Superior temporal gyrus (tissue), 1 donor: ENCODE results near the gene LINGO4.
A peak's percentile ranks its signal among the peaks of the same experiment; 100 is the strongest.

Experiments
- DNase-seq: peaks from one replicate; pipeline ENCODE4 v3.0.0-alpha.2; 2016; ENCODE audit errors: extremely low spot score

Gene LINGO4

DNA sequence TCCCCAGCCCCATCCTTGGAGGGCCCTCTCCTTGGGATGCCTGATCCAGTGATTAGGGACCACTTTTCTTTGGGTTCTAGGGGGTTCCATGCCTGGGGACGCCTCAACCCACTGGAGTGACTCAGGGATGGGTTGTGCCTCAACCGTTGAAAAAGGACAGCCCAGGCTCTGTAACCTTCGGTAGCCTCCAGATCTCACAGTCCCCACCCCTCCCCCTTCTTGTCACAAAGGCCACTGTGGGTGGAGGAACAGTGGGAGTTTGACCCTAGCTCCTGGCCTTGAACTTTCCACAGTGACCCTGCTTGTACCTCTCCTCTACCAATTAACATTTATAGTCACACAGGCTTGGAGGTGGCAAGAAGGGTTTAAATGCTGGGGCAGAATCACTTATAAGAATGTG lies 29.0 kb upstream of the LINGO4 start:
- DNase-seq, result no peak

DNA sequence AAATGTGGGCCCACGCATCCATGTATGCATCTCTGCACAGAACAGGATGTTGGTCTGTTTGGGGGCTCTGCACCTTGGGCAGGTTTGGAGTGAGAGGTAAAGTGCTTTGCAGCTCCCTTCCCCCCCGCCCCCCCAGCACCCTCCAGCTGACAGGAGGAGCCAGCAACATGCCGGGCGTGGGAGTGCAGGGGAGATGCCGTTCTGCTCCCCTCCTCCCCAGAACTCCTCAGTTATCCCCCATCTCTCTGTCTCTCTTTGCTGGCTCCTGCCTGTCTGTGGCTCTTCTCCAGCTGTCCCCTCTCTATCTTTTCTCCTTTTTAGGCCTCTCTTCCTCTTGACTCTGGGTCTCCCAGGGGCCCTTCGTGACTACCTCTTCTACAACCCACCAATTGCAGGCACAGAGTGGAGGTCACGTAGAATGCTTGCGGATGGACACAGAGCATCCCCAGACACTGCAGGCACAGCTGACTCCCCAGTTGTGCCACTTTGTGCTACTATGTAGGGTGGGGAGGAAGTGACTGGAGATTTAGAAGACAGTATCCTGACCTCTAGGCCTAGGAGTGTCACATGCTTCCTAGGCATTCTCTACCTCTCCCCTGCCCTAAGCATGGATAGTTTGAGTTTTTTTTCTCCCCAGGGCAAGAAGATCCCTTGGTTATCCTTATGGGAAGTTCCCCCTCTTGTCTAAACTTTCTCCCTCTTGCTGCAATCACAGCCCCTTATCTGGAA lies 28.1 kb upstream of the LINGO4 start:
- no peak for DNase-seq

DNA sequence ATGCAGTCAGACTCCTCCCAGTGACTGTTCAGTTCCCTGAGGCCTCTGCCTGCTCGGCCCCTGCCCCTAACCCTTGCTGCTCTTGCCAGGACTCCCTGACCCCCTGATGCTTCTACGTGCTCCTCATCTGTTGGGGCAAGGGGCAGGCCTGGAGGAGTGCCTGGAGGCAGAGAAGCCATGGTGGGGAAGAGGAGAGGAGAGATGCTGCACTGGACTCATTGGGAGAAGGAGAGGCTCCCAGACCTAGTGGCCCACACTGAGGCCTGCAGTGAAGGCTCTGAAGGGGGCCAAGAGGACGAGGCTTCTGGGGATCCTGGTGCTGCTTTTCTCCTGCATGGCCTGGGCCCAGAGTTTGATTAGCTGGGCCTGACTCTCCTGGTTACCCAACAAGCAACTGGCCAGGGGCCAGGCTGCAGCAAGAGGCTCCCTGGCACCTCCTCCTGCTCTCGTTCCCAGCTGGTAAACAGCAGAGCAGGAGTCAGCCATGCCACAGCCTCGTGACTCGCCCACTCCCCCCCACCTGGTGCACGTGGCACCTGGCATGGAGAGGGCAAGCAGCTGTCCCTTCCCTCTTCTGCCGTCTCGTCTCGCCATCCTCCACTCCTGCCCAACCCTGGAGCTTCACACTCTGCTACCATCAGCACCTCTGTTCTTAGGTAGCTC lies 27.2 kb upstream of the LINGO4 start:
- peak; percentile 27 for DNase-seq

DNA sequence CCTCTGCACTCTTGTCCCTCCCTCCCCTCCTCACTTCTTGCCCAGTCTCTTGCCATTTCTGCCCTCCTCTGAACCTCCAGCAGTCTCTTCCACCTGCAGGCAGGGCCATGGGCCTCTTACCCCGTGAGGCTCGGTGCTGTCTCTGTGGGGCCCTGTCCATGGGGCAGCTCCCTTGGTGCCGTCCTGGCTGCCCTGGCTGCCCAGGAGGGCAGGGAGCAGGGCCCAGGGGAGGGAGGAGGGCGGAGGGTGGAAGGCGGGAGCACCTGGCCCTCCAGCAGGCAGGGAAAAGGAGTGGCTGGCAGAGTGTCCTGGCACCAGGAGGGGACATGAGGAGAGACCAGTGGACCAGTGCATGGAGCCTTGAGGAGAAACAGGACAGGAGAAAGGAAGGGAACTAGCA lies 26.4 kb upstream of the LINGO4 start, which contains the start of gene RORC:
Gene RORC, minus strand, starts transcription at position 198 of the 400 bp plus-strand sequence. Its CDS starts 38 bp downstream, at position 160.
- DNase-seq, result no peak

DNA sequence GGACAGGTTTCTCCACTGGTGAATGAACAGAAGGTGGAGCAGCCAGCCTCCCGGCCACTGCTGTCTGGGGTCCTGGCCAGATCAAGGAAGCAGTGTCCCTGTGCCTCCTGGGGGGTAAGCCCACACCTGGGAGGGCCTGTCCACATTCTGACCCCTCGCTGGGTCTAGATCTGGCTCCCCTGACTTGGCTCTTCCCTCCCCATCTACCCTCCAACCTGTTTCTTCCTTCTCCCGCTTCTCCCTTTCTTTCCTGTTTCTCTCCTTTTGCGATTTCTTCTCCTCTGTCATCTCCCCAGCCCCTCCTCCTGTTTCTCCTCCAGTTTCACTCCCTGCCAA lies 26.0 kb upstream of the LINGO4 start:
- DNase-seq, result no peak

DNA sequence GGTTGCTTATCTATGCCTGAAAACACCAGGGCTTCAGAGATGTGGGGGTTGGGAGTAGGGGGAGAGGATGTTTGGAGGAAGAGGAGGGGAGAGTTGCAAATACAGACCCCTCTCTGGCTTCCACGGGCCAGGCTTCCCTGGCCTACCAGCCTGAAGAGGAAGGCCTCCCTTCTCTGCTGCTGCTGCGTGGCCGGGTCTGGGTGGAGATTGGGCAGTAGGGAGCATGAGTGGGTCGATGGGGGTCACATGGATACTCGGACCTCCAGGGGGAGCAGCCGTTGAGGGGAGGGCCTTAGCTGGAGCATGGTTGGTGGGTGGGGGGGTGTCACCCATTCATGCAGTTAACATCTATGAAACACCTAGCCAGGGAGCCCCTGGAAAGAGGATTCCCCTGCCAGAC lies 24.8 kb upstream of the LINGO4 start:
- DNase-seq, result no peak

DNA sequence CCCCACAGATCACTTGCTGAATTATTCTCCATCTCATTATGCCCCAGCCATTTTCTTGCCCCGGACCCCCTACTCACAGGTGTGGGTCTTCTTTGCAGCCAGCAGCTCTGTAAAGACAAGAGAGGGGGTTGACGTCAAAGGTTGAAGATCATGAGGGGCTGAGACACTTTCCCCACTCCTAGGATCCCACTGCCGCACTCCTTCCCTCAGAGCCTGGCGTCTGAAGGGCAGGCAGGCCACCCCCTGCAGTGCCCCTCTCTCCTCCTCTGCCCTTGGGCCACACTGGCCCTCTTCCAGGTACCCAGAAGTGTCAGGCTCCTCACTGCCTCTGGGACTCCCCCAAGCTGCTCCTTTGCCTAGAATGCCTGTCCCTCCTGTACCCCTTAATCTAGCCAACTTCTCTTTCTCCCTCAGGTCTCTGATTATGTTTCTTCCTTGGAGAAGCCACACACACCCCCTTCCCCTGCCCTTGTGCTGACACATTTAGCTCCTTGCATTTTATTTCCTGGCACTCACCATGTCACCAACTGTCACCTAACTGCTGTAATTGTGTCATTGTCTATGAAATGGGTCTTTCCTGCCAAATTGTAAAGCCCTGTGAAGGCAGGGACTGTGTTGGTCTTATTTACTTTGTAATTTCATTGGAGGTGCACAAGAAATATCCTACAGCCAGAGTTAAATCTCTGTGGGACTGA lies 24.3 kb upstream of the LINGO4 start:
- DNase-seq, result no peak

DNA sequence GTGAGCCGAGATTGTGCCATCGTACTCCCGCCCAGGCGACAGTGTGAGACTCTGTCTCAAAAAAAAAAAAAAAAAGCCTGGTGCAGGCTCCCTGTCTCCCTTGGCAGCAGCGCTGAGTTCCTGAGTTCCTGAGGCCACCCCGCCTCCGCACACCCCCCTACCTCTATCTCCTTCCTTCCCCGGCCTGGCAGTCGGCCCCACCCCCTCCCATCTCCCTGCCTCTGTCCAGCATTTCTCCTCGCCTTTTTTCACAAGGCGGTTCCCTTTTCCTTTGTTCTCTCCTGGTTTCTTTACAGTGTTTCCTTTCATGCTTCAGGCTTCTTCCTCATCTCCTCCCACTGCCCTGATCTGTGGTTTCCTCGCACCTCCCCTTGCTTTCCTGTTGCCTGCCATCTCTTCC lies 23.7 kb upstream of the LINGO4 start:
- DNase-seq, result no peak

DNA sequence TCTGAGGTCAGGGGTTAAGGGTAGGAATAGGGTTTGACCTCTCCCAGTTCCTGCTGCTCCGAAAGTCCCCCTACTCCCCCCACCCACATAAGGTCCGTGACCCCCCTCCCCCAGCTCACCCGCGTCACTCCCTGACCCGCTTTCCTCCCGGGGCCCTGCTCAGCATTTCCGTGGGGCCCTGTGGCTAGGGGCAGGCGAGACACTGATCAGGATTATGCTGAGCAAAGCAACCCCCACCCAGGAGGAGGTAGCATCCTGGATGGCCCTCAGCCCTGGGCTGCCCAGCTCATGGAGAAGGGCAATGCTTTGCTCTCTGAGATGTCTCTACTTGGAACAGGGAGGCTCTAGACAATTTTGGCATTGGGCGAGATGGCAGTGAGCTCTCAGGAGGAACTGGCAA lies 22.6 kb upstream of the LINGO4 start:
- DNase-seq, result no peak

DNA sequence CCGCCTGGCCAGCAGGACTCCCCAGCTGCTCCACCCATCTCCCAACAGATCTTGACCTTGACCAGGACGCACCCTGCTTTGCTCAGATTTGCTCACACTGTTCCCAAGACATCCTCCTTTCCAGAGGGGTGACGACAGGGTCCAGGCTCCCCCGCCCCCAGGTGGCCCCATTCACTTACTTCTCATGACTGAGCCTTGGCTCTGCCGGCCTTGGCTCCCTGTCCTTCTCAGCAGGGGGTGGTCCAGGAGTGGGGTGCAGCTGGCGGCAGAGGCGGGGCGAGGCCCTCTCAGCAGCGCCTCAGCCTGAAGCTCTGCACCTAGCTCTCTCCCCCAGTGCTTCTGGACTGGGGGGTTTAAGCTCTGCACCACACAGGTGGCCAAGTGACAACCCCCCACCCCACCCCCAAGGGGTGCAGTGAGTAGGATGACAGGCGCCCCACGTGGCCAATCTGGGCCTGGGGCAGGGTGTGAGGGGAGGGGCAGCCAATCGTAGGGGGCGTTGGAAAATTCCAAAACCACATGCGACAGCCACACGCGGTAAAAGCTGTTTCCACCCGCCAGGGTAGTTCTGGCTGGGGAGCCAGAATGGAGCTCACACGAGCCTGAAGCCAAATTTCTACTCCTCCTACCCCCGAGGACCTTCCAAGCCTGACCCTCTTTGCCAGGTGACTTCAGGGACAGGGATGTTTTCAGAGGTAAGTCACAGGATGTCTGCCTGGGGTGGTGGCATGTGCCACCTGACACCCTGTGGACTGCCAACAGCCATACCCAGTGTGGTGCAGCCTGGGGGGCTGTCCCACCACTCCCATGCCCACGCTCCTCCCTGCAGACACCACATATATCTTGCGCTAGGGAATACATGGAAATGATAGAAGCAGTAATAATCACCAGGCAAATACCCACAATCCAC lies 20.8 kb upstream of the LINGO4 start:
- no peak for DNase-seq

DNA sequence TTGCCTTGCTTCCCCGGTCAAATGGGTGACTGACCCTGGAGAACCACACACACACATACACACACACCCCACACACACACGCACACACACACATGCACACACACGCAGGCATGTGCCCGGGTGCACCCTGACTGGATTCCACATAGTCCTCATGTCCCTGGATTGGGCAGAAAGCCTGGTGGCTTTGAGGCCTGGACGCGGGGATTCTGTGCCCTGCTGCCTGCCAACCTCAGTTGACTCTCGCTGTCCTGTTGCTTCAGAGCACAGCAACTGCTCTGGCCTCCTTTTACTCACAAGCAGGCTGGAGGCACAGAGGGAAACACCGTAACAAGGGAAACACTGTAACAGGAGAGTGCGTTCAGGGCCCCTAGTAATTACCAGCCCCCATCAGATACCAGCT lies 20.0 kb upstream of the LINGO4 start:
- no peak for DNase-seq

DNA sequence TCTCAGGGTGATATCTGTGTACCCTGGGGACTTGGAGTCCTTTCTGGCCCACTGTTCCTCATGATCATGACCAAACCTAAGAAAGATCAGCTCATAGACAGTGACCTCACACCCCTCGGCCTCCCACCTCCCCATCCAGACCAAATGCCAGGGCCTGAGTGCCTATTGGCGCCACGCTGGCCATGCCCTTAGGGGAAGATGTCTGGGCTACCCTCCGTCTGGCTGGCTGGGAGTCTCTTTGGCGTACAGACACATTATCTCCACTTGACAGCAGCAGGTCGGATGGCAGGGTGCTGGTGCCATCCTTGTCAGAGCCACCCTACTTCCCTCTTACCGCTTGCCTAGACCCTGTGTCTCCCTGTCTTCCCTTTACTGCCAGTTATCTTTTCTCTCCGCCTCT lies 18.0 kb upstream of the LINGO4 start:
- no peak for DNase-seq

DNA sequence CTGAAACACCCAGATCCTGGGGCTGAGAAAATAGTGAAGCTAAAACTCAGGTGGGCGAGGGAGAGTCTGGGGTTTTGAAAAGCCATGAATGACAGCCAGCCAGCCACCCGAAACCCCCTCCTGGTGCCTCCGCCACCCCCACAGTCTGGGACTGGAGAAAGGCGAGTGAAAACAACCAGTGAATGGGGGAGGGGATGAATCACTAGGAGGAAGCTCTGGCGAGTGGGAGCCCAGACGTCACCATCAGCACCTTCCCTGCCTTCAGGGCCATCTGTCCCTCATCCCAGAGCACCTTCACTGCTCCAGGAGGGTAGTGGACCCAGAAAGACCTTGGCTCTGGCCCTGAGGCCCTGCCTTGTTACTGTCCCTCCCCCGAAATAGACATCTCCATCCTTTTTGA lies 17.2 kb upstream of the LINGO4 start:
- no peak for DNase-seq

DNA sequence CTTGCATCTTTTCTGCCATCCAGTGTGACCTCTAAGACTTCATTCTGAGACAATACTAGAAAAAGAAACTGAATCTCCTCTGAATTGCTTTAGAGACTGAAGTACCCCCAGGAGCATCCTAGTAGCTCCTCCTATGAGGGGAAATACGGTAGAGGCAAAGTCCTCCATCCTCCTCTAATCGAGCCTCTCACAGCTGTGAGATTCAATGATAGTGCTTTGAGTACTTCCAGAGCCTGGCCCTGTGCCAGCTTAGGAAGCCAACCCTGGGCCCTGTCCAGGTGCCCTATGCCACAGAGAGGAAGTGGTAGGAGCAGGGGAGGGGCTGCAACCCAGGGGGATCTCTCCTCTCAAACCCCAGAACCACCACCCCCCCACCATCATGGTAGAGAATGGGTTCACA lies 15.7 kb upstream of the LINGO4 start:
- DNase-seq, result no peak

DNA sequence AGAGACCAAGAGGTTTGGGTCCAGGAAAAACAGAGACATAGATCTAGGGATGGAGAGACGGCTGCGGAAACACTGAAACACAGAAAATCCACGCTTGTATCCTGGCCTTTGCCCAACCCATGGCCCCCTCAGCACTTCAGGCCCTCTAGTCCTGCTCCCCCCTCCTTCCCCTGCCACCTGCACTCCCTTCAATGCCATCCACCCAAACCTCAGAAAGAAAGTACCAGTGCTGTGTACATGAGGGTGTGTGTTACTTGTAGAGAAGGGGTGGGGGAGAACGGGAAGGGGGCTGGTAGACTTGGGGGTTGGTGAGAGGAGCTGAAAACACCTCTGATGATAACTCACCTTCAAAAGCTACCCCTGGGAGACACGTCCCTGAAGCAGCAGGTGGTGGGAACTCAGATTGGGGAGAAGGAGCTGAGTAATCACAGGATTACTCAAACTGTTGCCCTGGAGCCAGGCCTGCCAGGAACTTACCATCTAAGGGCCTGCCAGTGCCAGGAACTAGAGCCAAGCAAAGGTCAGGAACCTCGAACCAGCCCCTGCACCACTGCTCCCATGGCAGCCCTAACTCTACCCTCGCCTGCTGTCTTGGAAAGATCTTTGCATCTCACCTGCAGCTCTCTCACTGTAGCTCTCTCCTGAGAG lies 14.9 kb upstream of the LINGO4 start:
- no peak for DNase-seq

DNA sequence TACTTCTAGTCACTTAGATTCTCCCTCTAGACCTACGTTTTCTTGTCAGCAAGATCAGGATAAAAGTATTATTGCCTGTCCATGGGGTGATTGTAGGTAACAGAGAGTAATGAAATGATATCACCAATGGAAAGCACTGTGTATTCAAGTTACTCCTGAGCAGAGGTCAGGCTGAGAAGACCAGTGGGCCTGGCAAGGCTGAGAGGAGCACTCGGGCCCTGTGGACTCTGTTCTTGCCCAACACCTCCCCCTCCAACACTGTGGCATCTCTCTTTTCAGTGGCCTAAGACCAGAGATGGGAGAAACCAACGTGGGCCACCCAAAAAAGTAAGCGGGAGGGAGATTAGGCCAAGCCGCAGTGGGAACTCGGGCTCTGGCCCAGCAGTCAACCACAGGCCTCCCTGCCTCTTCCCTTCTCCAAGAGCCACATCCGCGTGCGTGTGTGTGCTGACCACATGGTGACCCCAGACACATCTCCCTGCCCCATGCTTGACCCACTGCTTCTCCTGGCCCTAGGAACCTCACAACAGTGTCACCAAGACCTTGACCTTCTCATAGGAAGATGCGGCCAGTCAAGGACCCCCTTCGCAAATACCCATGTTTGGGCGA lies 14.1 kb upstream of the LINGO4 start:
- DNase-seq, result no peak

DNA sequence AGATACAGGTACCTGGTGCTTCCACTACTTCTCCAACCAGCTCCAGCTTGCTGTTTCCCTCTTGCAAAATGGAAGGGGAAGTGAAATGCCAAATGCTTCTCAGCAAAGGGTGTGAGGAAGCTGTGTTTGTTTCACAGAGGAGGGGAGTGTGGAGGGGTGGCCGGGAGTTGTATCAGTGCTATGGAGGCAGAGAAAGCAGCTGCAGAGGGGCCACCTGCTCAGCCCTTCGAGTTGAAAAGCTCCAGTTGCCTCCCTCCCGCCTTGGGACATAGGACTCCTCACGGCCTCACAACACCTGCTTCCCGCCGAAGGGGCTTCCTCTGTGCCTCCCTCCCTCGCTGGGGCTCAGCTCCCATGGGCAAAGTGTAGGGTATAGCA lies 12.1 kb upstream of the LINGO4 start:
- DNase-seq, result no peak

DNA sequence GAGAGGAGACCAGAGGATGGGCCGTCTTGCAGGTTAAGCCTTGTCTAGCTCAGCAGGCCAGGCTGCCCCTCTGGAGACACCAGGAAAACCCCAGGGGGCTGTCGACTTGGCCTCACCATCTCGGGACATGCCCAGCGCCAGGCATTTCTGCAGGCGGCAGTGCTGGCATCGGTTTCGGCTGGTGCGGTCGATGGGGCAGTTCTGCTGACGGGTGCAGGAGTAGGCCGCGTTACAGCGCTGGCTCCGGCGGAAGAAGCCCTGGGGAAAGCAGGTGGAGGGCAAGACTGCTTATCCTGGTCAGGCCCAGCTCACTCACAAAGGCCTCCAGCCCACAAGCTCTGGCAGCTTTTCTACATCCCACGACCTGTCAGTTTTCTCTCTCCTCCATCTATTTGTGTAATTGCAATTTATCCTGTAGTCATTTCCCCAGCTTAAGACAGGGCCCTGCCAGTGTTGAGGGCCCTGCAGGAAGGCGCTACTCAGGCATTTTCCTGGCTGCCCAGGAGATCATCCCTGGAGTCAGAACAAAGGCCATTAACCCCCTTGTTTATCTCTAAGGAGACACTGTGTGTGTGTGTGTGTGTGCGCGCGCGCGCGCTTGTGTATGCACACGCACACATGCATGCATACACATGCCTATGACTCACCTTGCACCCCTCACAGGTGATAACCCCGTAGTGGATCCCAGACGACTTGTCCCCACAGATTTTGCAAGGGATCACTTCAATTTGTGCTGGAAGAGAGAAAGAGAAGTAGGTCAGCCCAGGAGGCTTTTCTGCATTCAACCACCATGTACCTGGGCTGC lies 11.5 kb upstream of the LINGO4 start:
- DNase-seq, result no peak

DNA sequence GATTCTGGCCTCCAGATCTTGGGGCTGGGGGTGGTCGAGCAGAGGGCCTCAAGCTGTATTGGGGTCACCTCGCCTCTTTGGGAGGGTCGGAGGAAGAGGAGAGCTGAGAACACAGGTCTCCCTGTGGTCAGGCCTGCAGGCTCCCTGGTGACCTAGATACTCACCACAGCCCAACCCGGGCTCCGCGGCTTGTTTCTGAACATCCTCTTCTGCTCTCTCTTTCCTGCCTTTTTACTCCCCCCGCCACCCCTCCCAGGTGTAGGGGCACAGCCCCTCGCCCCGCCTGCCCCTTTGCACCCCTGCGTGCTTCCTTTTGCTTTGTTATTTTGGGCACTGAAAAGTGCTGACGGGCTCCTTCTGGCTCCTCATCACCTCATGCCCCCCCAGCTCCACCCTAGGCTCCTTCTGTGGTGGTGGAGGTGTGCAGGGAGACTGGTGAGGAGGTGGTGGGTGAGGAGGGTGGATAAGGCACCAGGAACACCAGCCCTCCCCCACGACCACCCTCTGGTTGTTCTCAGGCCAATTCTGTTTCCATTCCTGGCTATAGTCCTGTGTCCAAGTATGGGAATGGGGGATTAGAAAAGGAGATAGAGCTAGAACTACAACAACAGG lies 10.6 kb upstream of the LINGO4 start:
- no peak for DNase-seq

DNA sequence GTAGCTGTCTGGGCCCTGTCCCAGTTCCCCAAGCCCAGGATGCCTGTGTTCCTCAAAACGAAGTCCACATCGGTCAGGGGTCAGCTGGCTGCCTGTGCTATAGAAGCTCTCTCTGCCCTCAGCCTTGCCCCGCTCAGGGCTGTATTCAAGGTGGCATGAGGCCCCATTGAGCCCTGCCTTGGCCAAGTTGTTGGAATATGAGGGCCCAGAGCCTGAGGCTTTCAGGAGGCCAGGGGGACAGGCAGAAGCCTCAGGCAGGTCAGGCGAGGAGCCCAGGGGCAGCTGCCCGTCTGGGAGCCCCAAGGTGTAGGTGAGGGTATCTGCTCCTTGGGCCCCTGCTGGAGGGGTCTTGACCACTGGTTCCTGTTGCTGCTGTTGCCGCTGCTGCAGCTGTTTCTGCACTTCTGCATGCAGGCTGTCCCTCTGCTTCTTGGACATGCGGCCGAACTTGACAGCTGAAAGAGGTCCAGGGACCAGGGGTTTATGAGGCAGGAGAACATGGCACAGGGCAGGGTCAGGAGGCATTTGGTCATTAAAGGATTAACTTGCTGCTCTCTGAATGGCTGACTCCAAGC lies 9.8 kb upstream of the LINGO4 start:
- no peak for DNase-seq
